Sigmoid colon (tissue), 7 donors: Measurements from ENCODE around the gene TAS2R60. TPM values are rescaled to one million over a fixed set of nuclear protein-coding genes. Genes with fewer than 3 reads are reported as not detected.
"Not testable (repeated sequence)": the region's sequence is repeated elsewhere in the genome, so short reads cannot be mapped to it uniquely, and the experiment has no call there.

Source experiments
- DNase-seq: peaks from one replicate; pipeline ENCODE4 v3.0.0-alpha.2; 2019
- H3K27ac ChIP-seq, 4 donors: fragments of 200-600 bp; sonication (generic); one replicate each; pipeline ENCODE4 v1.5.1; 2016 to 2019; ENCODE audit warnings: mild to moderate bottlenecking in 1 of 4
- H3K27me3 ChIP-seq, 3 donors: fragments of 200-600 bp; sonication (generic); one replicate each; pipeline ENCODE4 v1.5.1; 2019; ENCODE audit warnings: mild to moderate bottlenecking in 1 of 3
- H3K36me3 ChIP-seq, 4 donors: fragments of 200-600 bp; sonication (generic); one replicate each; pipeline ENCODE4 v1.5.1; 2016 to 2019
- H3K4me1 ChIP-seq, 4 donors: fragments of 200-600 bp; sonication (generic); one replicate each; pipeline ENCODE4 v1.5.1; 2017 to 2019
- H3K4me3 ChIP-seq, 4 donors: fragments of 200-600 bp; sonication (generic); one replicate each; pipeline ENCODE4 v1.5.1; 2017 to 2019; ENCODE audit warnings: mild to moderate bottlenecking in 2 of 4, moderate library complexity in 1 of 4
- H3K9me3 ChIP-seq, 4 donors: fragments of 200-600 bp in 3 of 4; sonication (generic) in 3 of 4; one replicate each; pipeline versions ENCODE4 v1.5.1 to v1.6.1; 2013 to 2019
- EP300 ChIP-seq, 4 donors: sonication (generic); formaldehyde crosslinking; IDR thresholded peaks; one replicate each; pipeline ENCODE4 v1.6.1; 2017; ENCODE audit warnings: antibody characterized with exemption in 4 of 4
- POLR2A ChIP-seq, 2 donors: fragments of 450-650 bp; IDR thresholded peaks; one replicate each; pipeline ENCODE4 v1.6.1; 2016; ENCODE audit warnings: antibody characterized with exemption in 2 of 2, mild to moderate bottlenecking in 2 of 2, moderate library complexity in 2 of 2
- POLR2AphosphoS5 ChIP-seq, 4 donors: sonication (generic); formaldehyde crosslinking; IDR thresholded peaks; one replicate each; pipeline ENCODE4 v1.6.1; 2017; ENCODE audit warnings: antibody characterized with exemption in 4 of 4
- WGBS, 2 donors: extraction: QIAGEN DNeasy Blood & Tissue Kit; methylation state at CpG; one replicate each; pipeline ENCODE4 v1.1.7; 2013; 5-methylcytosine and 5-hydroxymethylcytosine counted together
- intact Hi-C: fragments of 100-400 bp; cut with DNase I; formaldehyde crosslinking; loops from one replicate; pipeline ENCODE4 v1.15.1; 2023
- polyA plus RNA-seq, 3 donors: library from polyadenylated mRNA; stranded (reverse); fragments of 200-250 nt; gene quantifications; one replicate each; pipeline ENCODE4 v1.2.3, GENCODE V29; 2013
- total RNA-seq, 4 donors: library from RNA; depleted of rRNA; stranded (reverse); fragments of >200 nt; gene quantifications; one replicate each; pipeline ENCODE4 v1.1.0, GENCODE V29; 2016
- TF ChIP-seq, protein P1 (sequence below), 4 experiments: fragments of 450-650 bp in 3 of 4; fragments of 200-600 bp in 1 of 4; IDR thresholded peaks; one replicate each; pipeline ENCODE4 v1.5.1; 2016 to 2019; ENCODE audit warnings: antibody characterized with exemption in 4 of 4, mild to moderate bottlenecking in 3 of 4, moderate library complexity in 2 of 4
- donor health status: healthy with polysubstance abuse.
- donor health status: Bipolar disorder and iron deficiency.
- donor health status: healthy.

The TAS2R60 gene
- total and polyA plus RNA-seq, 7 donors, result not detected

DNA sequence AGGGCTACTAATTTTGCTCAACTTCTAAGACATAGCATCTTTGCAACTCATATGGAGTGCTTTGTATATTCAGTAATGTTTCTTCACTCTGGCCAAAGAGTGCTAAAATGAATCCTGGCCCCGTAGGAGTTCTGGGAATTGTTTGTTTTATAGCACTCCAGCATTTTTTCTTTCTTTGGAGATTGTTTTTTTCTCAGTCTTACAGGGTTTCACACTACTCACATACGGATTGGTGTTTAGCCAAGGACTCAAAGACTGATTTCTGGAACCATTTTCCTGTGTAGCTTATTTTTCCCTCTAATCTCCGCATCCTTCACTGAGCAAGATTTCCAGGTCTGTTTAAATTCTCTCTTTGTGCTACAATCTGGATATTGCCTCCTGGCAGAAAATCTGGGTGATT, 40.9 kb downstream of the TAS2R60 start:
- Histone ChIP-seq H3K4me3 (no peak overlapping the region), H3K36me3 (no peaks in the 10 kb centered on the region), H3K9me3 (no peaks in the 10 kb centered on the region), H3K27me3 (no peaks in the 10 kb centered on the region), H3K27ac (no peak overlapping the region), H3K4me1 (no peaks in the 10 kb centered on the region)
- 75 to 76% methylated on average over 3 of the region's 3 CpGs for WGBS, 2 donors
- DNase-seq, result no peak
- no peak for TF ChIP-seq POLR2A (IDR thresholded peaks at IDR 0.05)
- intact Hi-C loops, result no loop called here

GRCh38 chr7:143485094-143485493, 41.8 kb downstream of the TAS2R60 start:
- Histone ChIP-seq H3K9me3 (no peaks in the 10 kb centered on the region), H3K27me3 (no peaks in the 10 kb centered on the region), H3K36me3 (no peaks in the 10 kb centered on the region), H3K27ac (no peak overlapping the region), H3K4me1 (no peaks in the 10 kb centered on the region), H3K4me3 (no peak overlapping the region)
- TF ChIP-seq POLR2A (IDR thresholded peaks at IDR 0.05) (no peak), EP300 (IDR thresholded peaks at IDR 0.05) (no peak), POLR2AphosphoS5 (IDR thresholded peaks at IDR 0.05) (no peak)
- TF ChIP-seq, protein P1, sequence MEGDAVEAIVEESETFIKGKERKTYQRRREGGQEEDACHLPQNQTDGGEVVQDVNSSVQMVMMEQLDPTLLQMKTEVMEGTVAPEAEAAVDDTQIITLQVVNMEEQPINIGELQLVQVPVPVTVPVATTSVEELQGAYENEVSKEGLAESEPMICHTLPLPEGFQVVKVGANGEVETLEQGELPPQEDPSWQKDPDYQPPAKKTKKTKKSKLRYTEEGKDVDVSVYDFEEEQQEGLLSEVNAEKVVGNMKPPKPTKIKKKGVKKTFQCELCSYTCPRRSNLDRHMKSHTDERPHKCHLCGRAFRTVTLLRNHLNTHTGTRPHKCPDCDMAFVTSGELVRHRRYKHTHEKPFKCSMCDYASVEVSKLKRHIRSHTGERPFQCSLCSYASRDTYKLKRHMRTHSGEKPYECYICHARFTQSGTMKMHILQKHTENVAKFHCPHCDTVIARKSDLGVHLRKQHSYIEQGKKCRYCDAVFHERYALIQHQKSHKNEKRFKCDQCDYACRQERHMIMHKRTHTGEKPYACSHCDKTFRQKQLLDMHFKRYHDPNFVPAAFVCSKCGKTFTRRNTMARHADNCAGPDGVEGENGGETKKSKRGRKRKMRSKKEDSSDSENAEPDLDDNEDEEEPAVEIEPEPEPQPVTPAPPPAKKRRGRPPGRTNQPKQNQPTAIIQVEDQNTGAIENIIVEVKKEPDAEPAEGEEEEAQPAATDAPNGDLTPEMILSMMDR (IDR thresholded peaks at IDR 0.05), result no peak
- intact Hi-C loops, result no loop called here
- DNase-seq, result no peak

- intact Hi-C loops, result no loop called here
- H3K27me3 ChIP-seq, result no peaks in the 10 kb centered on the region
- TF ChIP-seq POLR2A (IDR thresholded peaks at IDR 0.05) (no peak), POLR2AphosphoS5 (IDR thresholded peaks at IDR 0.05) (no peak)
- H3K9me3 ChIP-seq, result no peaks in the 10 kb centered on the region
- DNase-seq, result no peak
- 82 to 84% methylated on average over 6 of the region's 6 CpGs for WGBS, 2 donors
- H3K27ac ChIP-seq, result no peak overlapping the region
- H3K4me1 ChIP-seq, result no peaks in the 10 kb centered on the region
- no peaks in the 10 kb centered on the region for H3K36me3 ChIP-seq
- H3K4me3 ChIP-seq, result no peak overlapping the region
These were observed 42.2 kb downstream of the TAS2R60 start for GRCh38 chr7:143485500-143485899.

GRCh38 chr7:143486266-143486665, 43.0 kb downstream of the TAS2R60 start:
- H3K4me1 ChIP-seq, H3K27me3 ChIP-seq, H3K36me3 ChIP-seq, H3K27ac ChIP-seq, H3K9me3 ChIP-seq, H3K4me3 ChIP-seq, DNase-seq, intact Hi-C loops: not testable (repeated sequence)
- WGBS, 2 donors, result 90 to 96% methylated on average over 3 of the region's 3 CpGs

DNA sequence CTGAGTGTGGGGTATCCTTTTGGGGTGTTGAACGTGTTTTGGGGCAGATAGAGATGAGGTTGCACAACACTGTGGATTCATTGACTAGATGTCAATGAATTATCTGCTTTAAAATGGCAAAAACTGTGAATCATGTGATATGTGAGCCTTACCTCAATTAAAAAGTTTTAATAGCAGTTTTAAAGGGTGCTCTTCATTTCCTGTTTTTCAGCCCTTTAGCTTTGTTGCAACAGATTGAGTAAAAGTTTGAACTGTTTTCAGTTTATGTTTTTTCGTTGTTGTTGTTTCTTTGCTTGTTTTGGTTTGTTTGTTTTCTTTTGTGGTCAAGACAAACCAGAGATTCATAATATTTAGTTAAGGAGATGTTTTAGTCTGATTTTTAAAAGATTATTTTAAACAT, 43.8 kb downstream of the TAS2R60 start:
- TF ChIP-seq POLR2AphosphoS5 (IDR thresholded peaks at IDR 0.05), result no peak
- no peak for TF ChIP-seq POLR2A (IDR thresholded peaks at IDR 0.05)
- TF ChIP-seq, protein P1 (IDR thresholded peaks at IDR 0.05), result no peak
- H3K4me1 ChIP-seq, result no peaks in the 10 kb centered on the region
- no peak overlapping the region for H3K4me3 ChIP-seq
- no peak for DNase-seq
- H3K27me3 ChIP-seq, result no peaks in the 10 kb centered on the region
- no peaks in the 10 kb centered on the region for H3K9me3 ChIP-seq
- WGBS, 2 donors, result 60 to 73% methylated on average over 2 of the region's 2 CpGs
- peak overlapping the region in 1 of 4 donors; percentile 38 for H3K27ac ChIP-seq
- no peaks in the 10 kb centered on the region for H3K36me3 ChIP-seq
- intact Hi-C loops, result no loop called here

DNA sequence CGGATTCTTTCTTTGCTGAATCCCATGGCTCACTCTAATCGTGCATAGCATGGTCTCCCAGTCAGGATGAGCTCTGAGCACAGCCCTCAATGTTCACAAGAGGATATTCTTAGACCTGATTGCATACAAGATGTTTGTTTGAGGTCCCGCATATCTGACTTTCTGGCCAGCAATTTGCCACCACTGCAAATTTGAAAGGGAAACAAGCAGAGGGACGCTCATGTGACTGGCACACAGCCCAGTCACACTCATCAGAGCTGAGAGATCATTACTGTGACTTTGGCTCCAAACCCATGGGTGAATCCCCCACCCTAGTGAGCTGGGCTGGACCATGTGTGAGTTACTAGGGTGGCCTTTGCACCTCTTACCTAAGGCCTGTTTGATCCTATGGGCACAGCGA, 44.3 kb downstream of the TAS2R60 start:
- Histone ChIP-seq H3K4me3 (no peak overlapping the region), H3K27ac (peak overlapping the region in 1 of 4 donors; percentile 38), H3K4me1 (no peaks in the 10 kb centered on the region), H3K36me3 (no peaks in the 10 kb centered on the region), H3K9me3 (no peaks in the 10 kb centered on the region), H3K27me3 (no peaks in the 10 kb centered on the region)
- intact Hi-C loops, result no loop called here
- 22 to 49% methylated on average over 5 of the region's 5 CpGs for WGBS, 2 donors
- TF ChIP-seq EP300 (IDR thresholded peaks at IDR 0.05), result no peak
- peak in 3 of 4 donors; percentile 7 to 14 (median 11) for TF ChIP-seq POLR2AphosphoS5 (IDR thresholded peaks at IDR 0.05)
- no peak for TF ChIP-seq POLR2A (IDR thresholded peaks at IDR 0.05)
- peak; percentile 74 for DNase-seq

DNA sequence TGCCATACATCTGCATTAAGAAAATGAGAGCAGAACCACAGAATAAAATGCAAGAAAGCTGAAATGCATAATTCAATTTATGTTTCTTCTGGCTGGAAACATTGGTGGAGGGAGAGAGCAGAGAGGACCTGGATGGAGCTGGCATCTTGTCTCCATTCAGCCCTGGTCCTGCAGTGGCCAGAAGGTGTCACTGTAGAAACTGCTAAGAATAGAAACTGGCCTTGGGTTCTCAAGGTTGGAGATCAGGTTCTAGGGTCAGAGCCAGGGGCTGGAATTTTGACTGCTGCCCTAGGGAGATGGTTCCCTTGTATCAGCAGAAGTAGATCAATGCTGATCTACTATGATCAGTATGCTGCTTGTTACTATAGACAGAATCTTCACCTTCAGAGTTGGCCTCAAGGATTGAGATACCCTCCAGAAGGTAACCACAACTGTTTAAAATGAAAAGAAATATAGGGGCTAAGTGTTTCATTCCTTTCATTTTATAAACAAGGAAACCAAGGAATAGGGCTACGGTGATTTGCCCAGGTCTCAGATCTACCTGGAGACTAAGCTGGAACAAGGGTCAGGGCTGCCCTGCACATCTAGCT, 47.6 kb downstream of the TAS2R60 start:
- Histone ChIP-seq H3K27ac (no peak overlapping the region), H3K4me1 (no peaks in the 10 kb centered on the region), H3K36me3 (no peaks in the 10 kb centered on the region), H3K27me3 (no peaks in the 10 kb centered on the region), H3K9me3 (no peaks in the 10 kb centered on the region), H3K4me3 (no peak overlapping the region)
- TF ChIP-seq POLR2A (IDR thresholded peaks at IDR 0.05) (no peak), POLR2AphosphoS5 (IDR thresholded peaks at IDR 0.05) (no peak)
- TF ChIP-seq, protein P1 (IDR thresholded peaks at IDR 0.05), result peak in 1 of 4 experiments; percentile 36
- 50 to 96% methylated on average over 1 of the region's 1 CpG for WGBS, 2 donors
- DNase-seq, result no peak
- intact Hi-C loops, result no loop called here
